CD4-positive, alpha-beta T cell treated with Interleukin-4 for 4 hours (primary cell): ENCODE measurements around the gene ASCC2.

Source experiments
- DNase-seq: peaks from one replicate; pipeline ENCODE4 v3.0.0-alpha.2; 2020

The ASCC2 gene

DNA sequence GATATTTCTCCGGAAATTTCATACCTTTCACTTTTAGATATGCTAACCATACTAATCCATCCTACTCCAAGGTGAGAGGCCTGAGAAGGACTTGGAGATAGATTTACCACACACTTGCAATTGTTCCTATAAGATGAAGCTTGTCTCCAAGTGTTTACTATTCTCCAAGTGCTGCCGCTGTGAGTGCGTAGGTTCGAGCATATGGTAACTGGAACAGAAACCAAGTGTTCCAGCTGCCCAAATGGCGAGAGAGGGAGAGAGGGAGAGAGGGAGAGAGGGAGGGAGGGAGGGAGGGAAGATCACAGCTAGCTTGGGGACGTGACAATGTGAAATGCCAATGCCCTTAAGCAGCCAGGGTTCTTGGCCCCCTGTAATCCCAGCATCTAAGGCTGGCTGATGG, 21.5 kb downstream of the ASCC2 start:
- no peak for DNase-seq

DNA sequence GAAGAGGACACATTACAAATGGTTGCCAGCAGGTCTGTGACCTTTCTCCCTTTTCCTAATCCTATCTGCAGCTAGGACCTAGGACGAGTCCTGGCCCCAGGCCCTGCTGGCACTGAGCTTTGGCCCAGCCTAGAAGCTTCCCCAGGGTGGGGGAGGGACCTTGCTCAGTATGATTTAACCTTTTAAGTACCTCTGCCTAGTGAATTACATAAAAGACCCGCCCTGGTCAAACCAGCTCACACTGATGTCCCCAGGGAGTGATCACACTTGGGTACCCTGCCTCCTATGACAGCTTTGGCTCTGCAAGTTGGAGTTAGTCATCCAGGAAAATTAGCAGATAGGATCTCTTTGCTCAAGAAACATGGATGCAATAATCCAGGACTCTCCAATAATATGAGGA, 21.9 kb downstream of the ASCC2 start:
- DNase-seq, result no peak

DNA sequence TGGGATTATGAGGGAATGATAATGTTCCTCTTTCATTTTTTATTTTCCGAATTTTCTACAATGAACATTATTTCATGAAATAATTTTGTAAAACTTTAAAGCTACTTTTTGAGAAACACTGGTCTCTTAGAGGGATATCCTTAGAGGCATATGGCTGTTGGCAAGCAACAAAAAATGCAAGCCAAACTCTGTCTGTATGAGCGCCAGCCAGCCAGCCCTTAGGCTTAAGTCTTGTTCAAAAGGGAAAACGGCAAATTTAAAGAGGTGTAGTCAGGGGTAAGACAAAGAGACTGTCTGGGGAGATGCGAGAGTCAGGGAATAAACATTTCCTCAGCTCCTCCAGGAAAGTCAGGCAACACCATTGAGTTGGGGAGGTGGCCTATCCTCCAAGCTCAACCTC, 22.5 kb downstream of the ASCC2 start:
- DNase-seq, result no peak

DNA sequence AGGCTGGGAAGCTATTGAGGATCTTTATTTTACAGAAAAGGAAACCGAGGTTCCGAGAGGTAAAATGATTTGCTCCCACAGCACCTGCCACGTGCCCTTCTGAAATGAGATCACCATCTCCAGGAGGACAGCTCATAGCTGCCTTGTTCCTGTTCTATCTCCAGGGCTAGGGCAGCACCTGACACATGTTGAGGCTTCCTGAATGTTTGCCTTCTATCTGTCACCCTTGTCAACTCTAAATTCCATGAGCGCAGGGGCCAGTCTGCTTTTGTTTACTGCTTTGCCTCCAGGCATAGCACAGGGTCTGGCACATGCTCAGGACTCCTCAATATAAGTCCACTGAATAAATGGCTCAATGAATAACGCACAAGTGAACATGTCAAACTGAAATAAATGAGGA, 24.1 kb downstream of the ASCC2 start:
- no peak for DNase-seq

DNA sequence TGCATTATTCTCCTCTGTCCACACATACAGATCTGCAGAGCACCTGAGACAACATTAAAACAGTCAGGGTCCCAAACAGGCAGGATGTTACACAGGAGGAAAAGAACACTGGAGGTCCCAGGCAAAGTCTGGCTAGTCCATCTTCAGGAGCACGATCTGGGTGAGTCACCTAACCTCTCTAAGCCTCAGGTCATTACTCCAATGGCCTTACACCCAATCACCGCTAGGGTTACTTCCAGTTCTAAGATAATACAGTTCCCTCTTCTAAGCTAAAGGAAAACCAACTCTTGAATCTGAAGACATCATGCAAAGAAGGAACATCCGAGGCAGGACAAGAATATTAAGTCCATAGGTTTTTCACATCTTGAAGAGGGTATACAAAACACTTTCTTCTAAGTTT, 24.5 kb downstream of the ASCC2 start:
- DNase-seq, result no peak

DNA sequence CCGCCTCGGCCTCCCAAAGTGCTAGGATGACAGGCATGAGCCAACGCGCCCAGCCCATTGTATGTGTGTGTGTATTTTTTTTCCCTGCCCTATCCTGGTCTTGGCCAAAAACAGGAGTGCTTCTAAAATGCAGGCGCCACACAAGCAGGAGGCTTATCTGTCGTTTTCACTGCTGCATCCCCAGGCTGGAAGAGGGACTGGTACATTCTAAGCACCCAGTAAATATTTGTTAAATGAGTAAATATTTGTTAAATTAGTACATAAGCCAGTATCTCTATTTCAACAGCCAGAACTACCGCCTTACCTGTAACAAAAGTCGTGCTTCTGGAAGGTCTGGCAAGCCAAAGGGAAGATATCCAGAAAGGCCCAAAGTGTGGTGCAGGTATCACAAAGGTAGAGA, 24.9 kb downstream of the ASCC2 start:
- DNase-seq, result no peak

DNA sequence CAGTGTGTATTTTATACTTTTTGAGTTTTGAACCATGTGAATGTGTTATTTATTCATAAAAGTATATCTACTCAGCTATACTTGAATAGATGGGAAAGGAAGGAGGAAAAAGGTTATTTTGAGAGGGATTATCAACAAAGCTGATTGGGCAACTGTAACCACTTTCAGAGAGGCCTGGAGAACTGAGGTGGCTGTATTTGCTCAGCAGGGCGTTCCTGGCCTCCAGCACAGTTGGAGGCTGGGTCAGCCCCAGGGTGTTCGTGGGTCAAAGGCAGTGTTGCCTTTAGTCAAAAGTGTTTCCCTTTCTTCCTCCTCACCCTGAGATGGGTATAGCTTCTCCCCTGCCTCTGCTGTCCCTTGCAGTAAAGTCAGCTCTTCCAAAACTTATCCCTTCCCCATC, 26.7 kb downstream of the ASCC2 start:
- DNase-seq, result no peak

DNA sequence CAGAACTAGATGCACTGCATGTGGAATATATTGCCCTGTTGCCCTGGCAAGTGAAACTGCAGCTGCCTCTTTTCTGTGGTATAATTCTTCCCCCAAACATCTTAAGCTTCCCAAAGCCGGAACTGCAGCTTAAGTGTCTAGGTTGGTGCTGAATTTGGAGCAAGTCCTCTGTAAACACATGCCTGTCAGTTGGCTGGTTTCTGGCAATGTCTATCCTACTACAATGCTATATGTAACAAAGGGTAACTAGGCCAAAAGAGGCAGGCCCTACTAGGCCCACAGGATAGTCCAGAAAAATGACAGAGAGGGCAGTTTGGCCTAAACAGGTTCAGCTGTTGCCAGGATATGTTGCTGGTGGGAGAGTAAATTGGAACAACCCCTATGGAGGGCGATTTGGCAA, 27.9 kb downstream of the ASCC2 start:
- no peak for DNase-seq

DNA sequence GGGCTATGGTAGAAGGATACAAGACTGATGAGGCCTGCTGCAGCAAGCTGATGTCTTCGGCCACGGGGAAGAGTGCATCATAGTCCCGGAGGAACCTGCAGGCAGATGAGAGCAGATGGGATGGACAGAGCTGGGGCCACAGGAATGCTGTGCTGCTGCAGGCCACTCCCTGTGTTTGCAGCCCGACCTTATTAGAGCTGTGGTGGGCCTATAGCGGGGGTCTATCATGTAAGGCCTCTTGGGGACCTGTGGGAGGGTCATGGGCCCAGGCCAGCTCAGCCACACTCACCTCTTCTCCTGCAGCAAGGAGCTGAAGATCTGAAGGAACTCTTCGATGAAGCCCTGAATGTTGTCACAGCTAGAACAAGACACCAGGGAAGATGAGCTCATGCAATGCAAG, 31.9 kb downstream of the ASCC2 start:
- DNase-seq, result no peak

DNA sequence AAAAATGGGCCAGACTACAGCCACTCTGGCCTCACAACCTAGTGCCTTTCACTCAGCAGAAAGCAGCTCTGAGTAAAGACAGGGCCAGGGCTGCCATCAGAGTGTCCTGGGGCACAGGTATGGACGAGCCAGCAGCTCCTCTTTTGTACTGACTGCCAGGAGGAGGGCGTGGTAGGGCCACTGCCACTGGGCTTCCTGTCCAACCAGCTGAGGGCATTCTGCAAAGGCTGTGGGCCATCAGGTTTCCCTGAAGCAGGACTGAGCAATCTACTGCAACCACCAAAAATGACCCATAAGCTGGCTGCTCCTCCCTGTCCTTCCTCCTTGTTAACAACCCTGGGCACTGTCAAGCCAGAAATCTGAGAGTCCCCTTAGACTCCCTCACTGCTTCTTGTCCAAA, 33.1 kb downstream of the ASCC2 start:
- no peak for DNase-seq

DNA sequence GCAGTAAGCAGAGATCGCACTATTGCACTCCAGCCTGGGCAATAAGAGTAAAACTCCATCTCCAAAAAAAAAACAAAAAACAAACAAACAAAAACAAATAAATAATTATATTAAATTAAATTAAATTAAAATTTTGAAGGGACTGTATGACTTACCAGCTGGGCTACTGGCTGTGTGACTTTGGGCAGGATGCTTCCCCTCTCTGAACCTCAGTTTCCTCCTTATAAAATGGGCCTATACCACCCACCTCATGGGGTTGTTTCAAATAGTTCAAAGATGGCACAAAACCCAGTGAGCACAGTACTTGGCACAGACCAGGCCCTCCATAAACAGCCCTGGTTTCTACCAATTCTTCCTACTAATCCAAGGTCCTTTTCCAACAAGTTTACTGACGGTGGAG, 34.9 kb downstream of the ASCC2 start:
- DNase-seq, result no peak

DNA sequence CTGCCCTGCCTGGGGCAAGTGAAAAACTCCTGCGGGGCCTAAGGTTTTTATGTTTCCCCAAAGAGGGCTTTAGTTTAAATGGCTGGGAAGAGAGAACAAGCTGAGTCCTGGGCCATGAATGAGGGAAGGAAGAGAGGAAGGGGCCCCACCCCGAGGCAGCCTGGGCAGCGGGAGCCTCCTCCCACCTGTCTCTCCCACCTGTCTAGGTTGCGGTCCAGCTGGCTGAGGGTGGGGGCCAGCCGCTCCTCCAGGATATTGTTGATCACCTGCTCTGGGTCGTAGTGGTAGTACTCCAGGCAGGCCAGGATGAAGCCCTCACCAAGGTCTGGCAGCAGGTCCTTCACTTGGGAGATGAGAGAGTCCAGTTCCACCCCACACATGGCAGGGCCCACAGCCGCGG, 36.3 kb downstream of the ASCC2 start:
- no peak for DNase-seq

DNA sequence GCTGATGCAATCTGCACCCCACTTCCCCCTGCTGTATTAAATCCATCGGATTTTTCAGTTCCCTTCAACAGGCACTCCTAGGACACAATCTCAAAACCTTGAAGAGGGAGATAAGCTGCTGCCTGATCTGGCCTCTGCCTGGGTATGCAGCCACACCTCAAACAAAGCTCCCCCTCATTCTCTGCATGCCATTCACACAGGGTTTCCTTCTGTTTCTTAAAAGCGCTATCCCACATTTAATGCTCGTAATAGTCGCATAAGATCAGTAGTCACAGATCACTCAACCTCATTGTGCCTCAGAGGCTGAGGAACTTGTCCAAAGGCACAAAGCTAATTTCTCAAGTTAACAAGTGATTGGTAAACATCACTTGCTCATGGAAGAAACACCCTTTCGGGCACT, 36.9 kb downstream of the ASCC2 start:
- DNase-seq, result no peak

DNA sequence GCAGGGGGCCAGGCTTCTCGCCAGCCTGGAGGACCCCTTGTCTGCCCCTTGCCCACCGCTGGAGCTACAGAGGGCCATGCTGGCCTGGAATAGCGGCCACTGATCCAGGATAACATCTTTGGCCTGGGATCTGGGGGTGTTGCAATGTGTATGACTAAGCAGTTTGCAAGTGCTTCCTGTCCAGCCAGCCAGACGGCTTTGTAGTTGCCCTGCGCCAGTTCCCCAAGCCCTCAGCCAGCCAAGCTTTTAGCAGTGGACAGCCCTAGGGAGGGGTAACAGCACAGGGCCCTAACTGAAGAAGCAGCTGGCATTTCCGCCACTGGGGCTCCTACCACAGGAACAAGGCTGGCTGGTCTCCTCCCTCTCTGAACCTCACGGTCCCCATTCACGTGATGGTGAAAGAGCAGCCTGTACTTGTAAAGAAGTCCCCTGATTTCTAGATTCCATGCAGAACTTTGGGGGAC, 38.8 kb downstream of the ASCC2 start:
- no peak for DNase-seq

DNA sequence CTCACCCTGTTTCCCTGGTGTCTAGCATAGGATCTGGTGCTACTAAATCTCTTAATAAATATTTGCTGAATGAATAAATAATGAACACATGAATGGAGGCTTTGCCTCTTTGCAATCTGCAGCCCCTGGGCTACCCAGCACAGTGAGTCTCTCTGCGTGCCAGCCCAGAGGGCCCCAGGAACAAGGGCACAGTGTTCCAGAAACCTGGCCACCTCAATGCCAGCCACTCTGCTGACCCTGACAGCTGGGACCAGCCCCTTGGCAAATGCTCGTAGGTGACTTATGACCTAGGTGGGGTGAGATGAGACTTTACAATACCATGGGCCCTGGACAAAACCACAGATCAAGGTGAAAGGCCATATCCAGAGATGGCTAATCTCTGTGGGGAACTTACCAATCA, 39.3 kb downstream of the ASCC2 start:
- DNase-seq, result no peak

DNA sequence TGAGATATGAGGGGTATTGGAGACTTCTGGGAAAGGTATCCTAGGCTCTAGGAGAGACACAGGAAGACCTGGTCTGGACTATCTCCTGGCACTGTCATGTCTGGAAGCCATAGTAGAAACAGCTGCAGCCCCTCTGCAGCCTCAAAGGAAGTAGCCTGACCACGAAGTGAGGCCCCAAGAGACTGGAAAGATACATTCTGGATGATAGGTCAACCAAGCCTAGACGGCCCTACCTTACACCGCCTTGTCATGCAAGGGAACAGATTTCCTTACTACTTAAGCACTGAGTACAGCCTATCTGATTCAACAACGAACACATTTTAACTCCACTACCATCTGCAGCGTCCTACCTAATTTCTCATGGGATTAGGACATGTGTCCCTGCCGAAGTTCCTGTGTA, 39.8 kb downstream of the ASCC2 start:
- no peak for DNase-seq

DNA sequence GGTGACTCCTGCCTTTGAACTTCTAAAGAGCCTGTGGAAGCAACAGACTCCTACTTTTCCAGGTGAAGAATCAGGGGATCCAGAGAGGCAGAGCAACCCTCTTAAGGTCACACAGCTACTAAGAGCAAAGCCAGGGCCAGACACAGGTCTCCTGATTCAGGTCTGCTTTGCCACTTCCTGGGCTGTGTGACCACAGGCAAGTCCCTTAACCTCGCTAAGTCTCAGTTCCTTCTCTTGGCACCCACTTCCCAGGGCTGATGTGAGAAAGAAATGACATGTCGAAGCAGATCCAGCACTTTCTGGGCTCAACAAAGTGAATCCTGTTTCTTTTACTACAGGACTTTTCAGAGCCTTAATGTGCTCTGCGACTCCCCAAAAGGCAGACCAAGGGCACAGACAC, 40.7 kb downstream of the ASCC2 start:
- no peak for DNase-seq

DNA sequence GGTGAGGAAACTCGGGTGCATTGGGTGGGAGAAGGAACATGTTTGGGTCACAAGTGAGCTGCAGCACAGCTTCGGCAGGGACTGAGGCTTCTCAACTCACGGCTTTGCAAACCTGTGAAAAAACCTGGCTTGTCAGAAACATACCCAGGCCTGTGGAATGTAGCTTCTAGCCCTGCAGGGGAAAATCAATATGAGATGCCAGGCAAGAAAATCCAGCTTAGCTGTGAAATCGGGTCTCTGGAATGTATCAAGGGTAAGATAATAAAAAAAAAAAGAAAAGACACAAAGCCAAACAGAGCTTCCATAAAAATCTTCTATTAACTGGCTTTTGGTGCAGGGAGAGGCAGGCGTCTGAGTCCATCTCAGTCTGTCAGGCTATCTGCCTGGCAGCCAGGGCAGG, 42.4 kb downstream of the ASCC2 start:
- no peak for DNase-seq

DNA sequence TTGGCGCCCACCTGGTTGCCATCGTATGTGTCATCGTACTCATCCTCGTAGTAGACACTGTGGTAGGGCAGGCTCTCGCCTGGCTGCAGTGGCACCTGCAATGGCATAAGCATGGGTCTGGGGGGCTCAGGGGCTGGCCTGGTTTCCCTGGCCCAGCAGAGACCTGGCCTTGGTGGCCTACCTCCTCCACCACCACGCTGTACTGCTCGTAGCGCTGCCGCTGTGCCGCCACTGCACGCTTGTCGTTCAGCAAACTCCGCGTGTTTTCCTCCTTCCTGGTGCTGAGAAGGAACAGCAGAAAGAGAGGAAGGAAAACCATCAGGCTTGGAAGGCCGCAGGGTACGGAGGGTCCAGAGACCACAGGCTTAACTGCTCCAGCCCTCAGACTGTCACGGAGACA, 44.7 kb downstream of the ASCC2 start:
- no peak for DNase-seq

DNA sequence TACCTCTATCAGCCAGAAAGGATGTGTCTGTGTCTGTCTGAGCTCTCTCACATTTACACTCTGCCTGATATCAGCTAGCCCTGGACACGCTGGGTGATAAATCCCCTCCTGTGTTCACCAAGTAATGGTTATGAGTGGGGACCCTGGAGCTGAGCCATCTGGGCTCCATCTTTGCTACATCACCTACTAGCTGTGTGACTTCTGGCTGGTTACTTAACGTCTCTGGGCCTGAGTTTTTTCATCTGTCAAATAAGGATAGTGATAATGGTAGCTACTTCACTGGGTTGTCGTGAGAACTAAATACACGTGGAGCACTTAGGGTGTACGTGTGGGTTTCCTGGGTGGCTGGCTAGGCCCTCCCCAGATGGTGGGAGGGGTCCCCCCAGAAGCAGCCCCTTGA, 48.0 kb downstream of the ASCC2 start:
- DNase-seq, result no peak

DNA sequence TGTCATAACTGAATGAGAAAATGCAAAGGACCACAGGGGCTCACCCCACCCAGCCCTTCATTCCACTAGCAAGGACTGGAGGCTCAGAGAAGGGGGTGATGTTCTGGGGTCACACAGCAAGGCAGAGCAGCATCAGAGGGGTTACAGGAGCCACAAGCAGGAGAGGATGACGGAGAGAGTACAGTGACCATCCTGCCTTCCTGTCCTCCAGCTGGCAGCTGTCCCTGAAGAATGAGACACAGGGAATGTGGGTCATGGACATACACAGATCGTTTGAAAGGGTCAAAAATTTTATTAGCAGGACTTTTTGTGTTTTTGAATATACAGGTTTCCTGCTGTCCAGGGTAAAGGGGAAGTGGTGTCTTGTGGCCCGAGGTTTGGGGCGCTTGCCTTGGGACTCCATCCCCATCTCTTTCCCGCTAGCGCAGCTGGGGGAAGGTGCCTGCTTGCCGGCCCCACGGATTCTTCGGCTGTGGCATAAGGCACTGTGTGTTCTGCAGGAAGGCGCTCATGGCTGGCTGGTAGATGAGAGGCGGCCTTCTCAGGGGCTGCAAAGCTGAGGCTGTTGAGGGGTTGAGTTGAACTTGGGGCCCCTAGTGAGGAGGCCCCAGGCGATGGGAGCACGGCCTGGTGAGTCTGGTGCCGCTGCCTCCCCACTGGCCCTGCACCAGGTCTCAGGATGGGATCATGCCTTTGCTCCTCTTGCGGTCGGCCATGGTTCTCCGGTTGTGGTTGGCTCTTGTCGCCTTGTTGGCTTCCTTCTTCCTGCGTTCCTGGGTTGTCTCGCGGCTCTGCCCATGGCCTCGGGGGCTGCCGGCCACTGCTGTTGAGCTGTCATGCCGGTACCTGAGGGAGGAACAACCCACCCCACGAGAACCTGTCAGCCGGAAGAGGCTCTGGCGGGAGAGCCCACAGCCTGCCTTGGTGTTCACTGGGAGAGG, 49.5 kb downstream of the ASCC2 start:
- DNase-seq, result no peak

DNA sequence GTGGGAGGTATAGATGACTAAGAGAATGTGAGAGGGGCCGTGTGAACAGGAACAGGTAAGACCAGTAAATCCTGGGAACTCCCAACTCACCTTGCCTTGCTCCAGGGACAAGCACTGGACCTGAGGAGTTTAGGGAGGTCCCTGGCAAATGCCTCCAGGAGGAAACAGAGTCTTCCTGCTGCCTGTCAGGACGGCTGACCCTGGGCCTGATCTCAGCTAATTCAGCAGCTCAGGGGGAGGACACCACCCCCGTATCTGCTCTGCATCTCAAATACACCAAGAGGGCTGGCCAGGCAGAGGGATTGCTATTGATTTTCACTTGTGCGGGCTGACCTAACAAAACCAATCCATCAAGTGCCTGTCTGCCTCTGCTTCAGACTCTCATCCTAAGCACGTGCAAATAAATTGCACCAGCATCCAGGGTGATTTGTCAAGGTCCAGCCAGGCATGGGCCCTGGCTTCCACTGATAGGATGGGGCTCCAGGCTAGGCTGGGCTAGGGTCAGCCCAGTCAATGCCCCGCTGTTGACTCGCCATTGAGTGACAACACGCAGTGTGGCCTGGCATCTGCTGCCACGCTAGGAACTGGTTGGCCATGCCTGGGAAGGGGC, 50.6 kb downstream of the ASCC2 start:
- DNase-seq, result no peak

DNA sequence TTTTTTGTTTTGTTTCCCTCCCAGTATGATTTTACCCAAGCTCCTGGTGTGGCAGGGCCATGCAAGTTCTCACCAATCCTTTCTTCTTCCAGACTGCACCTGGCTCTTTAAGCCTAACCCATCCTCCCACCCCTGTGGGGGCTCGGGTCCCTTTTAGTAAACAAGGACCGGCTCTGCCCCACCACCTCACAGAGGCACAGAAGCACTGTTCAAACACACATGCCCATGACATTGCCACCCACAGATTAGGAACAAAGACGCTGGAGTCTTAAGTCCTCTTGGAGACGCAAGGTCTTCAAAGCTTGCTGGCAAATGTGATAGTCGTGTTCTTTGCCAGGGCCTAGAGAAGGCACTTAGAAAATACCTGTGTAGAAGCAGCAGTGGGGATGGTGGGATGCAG, 52.0 kb downstream of the ASCC2 start:
- no peak for DNase-seq

DNA sequence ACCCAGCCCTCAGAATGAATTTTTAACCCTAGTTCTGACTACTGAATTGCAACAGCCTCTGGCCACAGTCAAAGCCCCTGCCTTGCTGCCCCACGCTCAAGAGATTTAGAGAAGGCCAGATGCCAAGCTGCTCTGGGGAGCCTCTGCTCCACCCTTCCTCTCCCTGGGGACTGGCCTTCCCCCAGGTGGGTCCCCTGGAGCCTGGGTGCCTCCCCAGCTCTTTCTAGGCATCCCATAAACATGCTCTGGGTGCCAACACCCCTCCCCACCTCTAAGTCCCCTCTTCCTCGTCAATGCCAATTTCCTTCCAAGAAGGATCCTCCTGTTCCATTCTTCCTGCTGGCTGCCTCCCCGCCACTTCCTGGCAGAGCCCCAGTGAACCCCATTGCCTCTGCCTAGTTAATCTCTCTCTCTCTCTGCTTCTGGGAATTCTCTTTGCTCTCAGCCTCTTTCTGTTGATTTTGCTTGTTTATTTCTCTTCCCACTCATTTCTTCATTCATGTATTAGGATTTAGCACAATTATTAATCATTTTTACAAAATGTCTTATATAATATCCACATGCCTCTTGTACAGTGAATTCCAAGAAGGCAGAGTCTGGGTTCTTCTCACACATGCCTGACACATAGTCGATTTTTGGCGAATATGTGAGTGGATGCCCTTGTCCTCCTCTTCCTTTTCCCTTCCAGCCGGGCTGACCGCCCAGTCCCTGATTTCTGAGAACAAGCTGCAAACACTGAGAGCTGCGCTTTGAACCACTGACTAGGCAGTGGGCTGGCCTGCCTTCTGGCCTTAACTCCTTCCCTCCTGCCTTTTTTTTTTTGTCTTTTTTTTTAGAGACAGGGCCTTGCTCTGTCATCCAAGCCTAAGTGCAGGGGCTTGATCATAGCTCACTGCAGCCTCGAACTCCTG, 53.4 kb downstream of the ASCC2 start:
- DNase-seq, result no peak
